HG02571 (cell line): ENCODE data around the gene ZNF654.
"Not testable (repeated sequence)": the region's sequence is repeated elsewhere in the genome, so short reads cannot be mapped to it uniquely, and the experiment has no call there.

Experiments
- ATAC-seq: cut with Tn5 transposase; IDR thresholded peaks from one replicate; pipeline ENCODE4 v1.9.1; 2021; ENCODE audit warnings: mild to moderate bottlenecking, moderate library complexity; ENCODE audit not compliant: unreplicated experiment

Gene ZNF654

DNA sequence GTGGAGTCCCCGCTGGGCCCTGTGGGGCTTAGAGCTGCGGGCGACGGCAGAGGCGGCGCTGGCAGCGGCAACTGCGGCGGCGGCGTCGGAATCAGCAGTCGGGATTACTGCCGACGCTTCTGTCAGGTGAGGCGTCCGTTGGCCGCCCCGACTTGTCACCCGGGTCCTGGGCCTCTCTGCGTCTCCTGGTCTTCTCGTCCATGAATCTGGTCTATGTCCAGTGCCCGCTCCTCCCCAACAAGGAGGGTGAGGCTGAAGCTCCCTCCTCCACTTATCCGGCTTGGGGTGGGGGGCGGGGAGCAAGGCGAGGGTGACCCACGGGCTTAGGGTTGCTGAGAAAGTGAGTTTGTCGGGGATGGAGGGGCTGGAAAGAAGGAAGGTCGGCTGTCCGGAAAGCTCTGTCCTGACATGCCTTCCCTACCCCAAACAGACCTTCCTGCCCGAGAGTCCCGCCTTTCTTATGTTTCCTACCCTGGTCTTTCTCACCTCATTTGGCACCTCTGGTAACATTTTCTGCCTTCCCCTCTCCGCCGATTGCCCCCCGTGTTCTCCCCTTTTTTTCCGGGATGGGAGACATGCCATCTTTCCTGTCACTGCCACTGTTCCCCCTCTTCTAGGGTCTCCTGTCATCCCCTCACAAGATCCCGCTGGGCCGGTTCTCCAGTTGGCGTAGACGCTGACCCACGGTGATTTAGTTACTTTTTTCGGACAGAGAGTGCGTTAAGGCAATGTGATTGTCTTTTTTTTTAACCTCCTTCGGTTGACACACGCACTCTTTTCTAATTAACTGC lies 520 bp downstream of the ZNF654 start:
- peak; percentile 8 for ATAC-seq

DNA sequence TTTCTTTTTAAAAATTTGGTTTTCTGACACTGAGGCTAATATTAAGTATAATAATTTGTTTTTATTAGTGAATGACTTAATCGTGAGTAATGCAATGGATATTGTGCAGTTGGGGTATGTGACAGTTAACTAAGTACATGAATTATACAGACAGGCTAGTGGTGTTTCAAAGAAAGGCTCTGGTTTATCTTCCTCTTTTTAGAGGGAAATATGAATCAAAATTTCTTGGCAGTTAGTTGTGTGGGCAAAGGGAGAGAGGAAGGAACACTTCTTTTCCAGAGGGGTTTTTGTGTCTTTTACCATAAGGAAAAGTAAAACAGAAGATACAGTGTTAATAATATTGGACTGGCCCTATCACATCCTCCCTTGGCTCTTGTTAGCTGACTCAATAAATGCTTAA lies 2.7 kb downstream of the ZNF654 start:
- ATAC-seq = no peak

GRCh38 chr3:88075072-88075471 lies 16.0 kb downstream of the ZNF654 start:
- ATAC-seq = no peak

GRCh38 chr3:88075497-88075896 lies 16.4 kb downstream of the ZNF654 start:
- no peak for ATAC-seq

- ATAC-seq = no peak
Measured at GRCh38 chr3:88076712-88077111, 17.7 kb downstream of the ZNF654 start.

GRCh38 chr3:88078932-88079331 lies 19.9 kb downstream of the ZNF654 start:
- no peak for ATAC-seq

DNA sequence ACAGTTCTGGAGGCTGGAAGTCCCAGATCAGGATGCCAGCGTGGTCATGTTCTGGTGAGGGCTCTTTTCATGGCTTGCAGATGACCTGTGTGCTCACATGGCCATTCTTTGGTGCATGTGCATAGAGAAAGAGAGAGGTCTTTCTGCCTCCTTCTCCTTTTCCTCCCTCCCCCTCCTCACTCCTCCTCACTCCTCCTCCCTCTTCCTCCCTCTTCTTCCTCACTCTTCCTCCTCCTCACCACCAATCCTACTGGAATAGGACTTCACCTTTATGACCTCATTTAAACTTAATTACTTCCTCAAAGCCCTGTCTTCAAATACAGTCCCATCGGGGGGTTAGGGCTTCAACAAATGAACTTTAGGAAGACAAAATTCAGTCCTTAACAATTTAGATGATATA lies 23.8 kb downstream of the ZNF654 start:
- no peak for ATAC-seq

DNA sequence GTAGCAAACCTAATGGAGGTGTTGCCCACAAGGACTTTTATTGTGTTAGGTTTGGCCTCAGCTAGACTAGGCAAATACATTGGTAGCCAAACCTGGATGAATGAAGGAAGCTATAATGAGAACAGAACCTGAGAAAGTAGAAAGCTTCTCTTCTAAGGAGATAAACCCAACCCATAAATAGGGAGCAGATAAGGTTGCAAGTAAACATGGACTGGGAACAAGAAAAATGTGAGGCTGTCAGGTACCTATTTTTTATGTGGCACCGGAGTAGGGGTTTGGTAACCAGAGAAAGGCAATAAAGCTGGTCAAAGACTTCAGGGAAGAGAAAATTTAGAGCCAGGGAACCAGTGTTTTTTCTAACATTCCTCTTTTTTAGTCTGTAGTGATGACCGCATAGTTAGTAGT lies 25.0 kb downstream of the ZNF654 start:
- ATAC-seq = no peak

GRCh38 chr3:88090681-88091080 lies 31.6 kb downstream of the ZNF654 start:
- ATAC-seq = no peak

DNA sequence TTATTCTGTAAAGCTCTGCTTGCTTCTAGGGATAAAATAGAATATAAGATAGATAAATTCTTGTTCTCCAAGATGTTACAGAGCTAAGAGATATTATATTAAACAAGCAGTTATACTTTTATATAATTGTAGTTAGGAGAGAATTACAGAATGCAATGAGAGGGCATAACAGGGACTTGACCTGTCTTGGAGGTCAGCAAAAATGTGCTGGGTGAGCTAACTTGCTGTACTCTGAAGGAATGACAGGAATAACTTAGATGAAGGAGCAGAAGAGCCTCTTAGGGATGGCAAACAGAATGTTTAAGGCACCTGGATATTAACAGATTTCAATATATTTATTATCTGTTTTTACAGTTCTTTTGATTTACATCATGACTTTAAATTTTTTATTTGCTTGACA lies 33.2 kb downstream of the ZNF654 start:
- no peak for ATAC-seq

GRCh38 chr3:88093266-88093665 lies 34.2 kb downstream of the ZNF654 start:
- no peak for ATAC-seq

- peak; percentile 62 for ATAC-seq
Measured at GRCh38 chr3:88101142-88101541, 42.1 kb downstream of the ZNF654 start.

DNA sequence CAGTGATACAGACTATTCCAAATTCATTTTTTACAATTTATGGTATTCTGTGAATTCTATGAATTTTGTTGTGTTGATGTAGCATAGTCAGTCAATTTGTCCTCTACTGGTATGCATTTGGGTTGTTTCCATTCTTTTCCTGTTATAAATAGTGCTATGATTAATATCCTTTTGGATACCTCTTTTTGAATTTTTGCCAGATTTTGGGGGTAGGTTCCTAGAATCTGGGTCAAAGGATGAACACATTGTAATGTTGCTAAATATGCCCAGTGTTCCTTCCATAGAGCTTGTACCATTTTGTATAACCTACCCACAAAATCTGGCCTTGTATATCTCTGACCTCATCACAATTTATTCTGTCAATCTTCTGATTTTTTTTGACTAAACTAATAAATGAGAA lies 46.3 kb downstream of the ZNF654 start:
- no peak for ATAC-seq

- ATAC-seq = no peak
Measured at GRCh38 chr3:88112289-88112688, 53.2 kb downstream of the ZNF654 start.

DNA sequence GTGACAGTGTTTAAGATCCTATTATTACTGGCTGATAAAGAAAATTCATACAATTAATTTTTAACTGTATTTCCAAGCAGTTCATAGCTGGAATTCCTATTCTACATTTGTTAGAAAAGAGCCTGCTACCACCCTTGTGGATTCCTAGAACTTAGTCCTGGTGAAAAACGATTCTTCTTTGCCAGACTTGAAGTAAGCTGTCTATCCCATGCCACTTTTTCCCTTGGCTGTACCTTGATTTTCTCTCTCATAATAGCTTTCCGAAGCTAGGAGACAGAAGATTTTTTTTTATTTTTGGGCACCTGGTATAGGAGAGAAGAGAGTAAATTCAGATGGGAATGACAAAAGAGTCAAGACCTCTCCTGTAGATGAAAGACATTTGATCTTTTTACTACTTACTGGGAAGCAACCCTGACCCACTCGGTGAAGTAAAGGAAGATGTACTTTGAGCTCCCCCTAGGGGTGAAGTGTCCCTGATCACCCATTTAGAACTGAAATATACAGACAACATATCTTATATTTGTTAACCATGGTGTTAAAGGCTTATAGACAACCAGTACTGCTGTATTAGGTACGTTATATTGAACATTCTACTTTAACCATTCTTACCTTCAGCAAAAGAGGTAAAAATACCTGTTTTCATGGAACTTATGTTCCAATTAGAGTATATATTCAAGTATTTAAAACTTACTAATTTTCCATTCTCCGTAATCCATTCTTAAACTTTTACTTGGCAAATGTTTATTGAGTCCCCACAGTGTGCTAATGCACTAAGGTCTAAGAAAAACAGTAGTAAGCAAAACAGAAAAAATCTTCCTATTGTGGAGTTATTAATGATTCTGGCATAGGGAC lies 54.5 kb downstream of the ZNF654 start:
- peak; percentile 93 for ATAC-seq

- ATAC-seq = no peak
Measured at GRCh38 chr3:88114878-88115549, 56.0 kb downstream of the ZNF654 start.

- ATAC-seq = no peak
Measured at GRCh38 chr3:88117683-88118082, 58.6 kb downstream of the ZNF654 start.

DNA sequence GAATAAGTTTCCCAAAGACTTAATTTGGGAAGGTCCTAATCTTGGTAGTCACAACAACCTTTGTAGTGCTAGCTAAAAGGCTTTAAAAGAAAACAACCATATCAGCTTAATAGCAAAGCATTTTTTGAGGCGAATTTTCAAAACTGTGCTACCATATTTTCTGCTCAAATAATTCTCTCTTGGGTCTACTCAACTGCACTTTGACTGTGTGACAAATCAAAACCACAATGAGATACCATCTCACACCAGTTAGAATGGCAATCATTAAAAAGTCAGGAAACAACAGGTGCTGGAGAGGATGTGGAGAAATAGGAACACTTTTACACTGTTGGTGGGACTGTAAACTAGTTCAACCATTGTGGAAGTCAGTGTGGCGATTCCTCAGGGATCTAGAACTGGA lies 59.5 kb downstream of the ZNF654 start:
- not testable (repeated sequence) for ATAC-seq

DNA sequence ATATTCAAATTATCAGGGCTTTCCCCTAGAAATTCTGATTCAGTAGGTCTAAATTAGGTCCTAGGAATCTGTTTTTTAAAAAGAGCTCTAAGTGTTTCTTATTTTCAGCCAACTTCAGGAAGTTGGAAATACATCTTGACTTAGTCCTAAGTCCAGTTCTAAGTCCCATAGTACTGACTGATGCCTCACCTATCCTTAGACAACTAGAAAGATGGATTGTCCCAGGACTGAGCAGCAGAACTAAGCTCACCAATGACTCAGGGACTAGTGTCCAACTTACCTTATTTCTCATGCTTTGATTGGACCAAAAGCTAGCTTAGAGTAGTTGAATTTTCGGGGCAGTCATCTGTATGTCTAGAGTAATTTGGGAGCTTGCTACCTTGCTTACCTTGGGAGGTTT lies 64.5 kb downstream of the ZNF654 start:
- no peak for ATAC-seq

- no peak for ATAC-seq
Measured at GRCh38 chr3:88131695-88132094, 72.6 kb downstream of the ZNF654 start.

- ATAC-seq = no peak
Measured at GRCh38 chr3:88132894-88133293, 73.8 kb downstream of the ZNF654 start.
